HG02938 (cell line): Measurements from ENCODE around the gene BCAS4.
"Not testable (repeated sequence)": the region's sequence is repeated elsewhere in the genome, so short reads cannot be mapped to it uniquely, and the experiment has no call there.

Experiments used
- ATAC-seq: cut with Tn5 transposase; IDR thresholded peaks from one replicate; pipeline ENCODE4 v1.9.1; 2021; ENCODE audit warnings: mild to moderate bottlenecking, moderate library complexity; ENCODE audit not compliant: unreplicated experiment

BCAS4 gene, protein sequence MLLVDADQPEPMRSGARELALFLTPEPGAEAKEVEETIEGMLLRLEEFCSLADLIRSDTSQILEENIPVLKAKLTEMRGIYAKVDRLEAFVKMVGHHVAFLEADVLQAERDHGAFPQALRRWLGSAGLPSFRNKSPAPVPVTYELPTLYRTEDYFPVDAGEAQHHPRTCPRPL

DNA sequence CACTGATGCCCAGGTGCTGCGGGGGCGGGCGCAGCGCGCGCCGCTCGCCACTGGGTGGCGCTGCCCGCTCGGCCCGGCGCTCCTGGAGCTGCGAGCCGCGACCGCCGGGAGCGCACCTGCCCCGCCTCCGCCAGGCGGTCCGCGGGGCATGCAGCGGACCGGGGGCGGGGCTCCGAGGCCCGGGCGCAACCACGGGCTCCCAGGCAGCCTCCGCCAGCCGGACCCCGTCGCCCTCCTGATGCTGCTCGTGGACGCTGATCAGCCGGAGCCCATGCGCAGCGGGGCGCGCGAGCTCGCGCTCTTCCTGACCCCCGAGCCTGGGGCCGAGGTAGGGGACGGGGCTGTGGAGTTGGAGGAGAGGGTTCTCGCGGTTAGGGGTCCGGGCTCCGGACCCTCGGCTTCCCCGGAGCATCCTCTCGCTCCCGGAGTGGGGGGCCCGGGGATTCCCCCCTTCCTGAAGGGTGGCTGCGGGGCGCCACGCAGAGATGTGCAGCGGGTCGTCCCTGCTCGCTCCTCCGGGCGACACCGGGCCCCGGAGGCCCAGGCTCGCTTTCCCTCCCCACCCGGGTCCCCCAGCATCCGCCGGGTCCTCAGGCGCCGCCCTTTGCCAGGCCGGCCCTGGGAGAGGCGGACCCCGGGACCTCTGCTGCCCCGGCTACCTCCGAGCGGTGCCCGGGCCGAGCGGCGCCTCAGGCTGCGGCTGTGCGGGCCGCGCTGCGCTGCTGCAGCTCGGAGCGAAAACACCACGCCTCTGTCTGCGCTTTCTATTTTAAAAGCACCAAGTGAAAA, at the start of gene BCAS4:
Gene BCAS4, plus strand, starts transcription at position 216 of the 789 bp plus-strand sequence. Its CDS starts 23 bp downstream, at position 239.
- ATAC-seq = peak; percentile 38

DNA sequence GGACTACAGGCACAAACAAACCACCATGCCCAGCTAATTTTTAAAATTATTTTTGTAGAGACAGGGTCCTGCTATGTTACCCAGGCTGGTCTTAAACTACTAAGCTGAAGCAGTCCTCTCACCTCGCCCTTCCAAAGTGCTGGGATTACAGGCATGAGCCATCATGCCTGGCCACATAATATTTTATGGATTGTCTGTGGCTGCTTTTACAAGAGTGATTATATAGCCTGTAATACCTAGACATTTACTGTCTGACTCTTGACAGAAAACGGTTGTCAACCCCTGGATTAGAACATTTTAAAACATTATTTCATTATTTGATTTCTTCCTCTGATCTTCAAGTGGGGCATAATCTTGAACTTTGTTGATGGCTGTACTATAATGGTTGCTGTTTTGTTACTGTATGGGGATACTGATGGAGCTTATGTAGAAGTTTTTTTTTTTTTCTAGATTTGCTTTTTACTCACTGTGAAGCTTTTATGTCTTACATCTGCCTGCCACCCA, 49.2 kb upstream of the BCAS4 start:
- no peak for ATAC-seq

GRCh38 chr20:50746138-50746940, 48.5 kb upstream of the BCAS4 start:
- ATAC-seq = no peak

- no peak for ATAC-seq
Observed at GRCh38 chr20:50747275-50747674, 47.6 kb upstream of the BCAS4 start.

DNA sequence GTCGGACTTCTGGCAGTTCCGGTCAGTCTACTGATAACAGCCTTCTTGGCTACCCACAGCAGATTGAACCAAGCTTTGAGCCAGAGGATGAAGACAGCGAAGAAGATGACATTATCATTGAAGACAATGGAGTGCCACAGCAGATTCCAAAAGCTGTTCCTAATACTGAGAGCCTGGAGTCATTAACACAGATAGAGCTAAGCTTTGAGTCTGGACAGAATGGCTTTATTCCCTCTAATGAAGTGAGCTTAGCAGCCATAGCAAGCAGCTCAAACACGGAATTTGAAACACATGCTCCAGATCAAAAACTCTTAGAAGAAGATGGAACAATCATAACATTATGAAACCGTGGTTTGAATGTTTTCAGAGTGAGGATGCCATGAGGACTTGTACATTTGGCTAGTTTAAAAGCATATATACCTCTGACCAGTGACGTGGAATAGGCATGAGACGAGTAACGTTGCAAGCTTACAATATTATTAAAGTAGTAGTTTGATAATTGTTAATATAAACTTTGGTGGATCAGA, 44.7 kb upstream of the BCAS4 start:
- no peak for ATAC-seq

DNA sequence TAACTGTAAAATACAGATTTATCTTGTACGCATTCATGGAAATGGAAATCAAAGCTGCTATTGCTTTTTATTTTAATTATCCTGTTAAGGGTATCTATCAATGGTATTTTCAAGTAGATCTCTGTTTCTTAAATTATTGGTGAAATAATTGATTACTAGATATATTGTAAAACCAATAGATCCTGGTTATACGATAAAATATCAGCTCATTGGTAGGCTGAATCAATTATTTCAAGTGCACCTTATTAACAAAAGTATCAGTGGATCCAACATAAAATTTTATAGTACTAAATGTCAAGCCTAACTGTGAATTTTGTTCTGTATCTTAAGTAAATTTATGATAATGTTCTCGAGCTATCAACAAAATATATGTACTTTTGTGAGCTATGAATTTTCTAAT, 41.7 kb upstream of the BCAS4 start:
- no peak for ATAC-seq

- no peak for ATAC-seq
Observed at GRCh38 chr20:50754420-50754819, 40.4 kb upstream of the BCAS4 start.

DNA sequence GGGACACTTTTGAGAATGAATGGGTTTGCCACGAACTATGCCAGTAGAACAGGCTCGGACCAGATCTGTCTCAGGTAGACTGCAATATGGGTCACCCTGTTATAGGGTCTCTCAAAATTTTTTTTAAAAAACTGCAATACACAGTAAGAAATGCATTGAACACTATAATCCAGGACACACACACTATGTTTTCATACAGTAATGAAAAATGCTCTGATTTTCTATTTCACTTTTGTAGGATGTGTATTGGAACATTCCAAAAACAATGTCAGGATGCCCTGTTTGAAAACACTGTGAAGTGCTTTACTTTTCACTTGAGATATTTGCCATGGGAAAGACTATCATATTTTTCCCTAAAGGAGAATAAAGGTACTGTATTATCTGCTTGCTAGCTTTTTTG, 38.4 kb upstream of the BCAS4 start:
- no peak for ATAC-seq

DNA sequence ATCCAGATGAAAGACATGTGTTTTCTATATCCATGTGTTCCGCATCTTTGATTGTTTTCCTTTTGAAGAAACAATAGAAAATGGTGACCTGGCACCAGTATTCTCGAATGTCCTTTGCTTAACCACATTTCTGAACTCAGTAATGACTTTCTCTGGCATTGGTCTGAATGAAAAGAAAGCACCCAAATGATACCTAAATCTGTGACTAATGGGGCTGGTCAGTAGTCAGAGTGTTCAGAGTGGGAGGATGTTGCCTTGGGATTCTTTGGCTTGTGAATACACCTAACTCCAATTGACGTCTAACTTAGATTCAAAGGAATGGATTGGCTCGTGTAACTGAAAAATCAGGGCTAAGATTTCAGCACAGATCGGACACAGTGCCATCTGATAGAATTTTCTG, 36.4 kb upstream of the BCAS4 start:
- no peak for ATAC-seq

DNA sequence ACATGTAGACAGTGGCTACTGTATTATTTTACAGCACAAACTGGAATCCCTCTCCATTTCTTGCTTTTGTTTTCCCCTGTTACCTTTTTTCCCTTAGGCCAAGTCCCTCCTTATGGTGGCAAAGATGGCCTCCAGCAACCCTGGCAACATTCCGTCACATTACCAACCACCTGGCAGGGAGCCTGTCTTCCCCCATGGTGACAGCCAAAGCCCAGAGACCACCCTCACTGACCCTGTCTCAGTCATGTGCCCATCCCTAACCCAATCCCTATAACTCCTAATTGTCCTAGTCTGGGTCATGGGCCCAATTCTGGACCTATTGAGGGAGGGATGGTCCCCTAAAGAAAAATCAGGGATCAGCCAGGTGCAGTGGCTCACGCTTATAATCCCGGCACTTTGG, 35.9 kb upstream of the BCAS4 start:
- ATAC-seq = no peak

DNA sequence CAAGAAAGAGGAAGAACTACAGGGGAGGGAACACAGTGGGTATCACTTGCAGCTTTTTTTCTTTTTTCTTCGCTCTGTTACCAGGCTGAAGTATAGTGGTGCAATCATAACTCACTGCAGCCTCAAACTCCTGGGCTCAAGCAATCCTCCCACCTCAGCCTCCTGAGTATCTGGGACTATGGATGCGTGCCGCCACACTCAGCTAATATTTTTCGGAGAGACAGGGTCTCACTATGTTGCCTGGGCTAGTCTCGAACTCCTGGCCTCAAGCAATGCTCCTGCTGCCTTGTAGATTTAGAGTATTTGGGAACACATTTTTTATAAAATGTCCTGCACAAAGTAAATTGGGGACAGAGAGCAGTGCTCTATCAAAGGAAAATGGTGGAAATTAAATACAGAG, 35.2 kb upstream of the BCAS4 start:
- no peak for ATAC-seq

GRCh38 chr20:50762045-50762422, 32.8 kb upstream of the BCAS4 start:
- ATAC-seq = no peak

- no peak for ATAC-seq
Observed at GRCh38 chr20:50762435-50763220, 32.2 kb upstream of the BCAS4 start.

DNA sequence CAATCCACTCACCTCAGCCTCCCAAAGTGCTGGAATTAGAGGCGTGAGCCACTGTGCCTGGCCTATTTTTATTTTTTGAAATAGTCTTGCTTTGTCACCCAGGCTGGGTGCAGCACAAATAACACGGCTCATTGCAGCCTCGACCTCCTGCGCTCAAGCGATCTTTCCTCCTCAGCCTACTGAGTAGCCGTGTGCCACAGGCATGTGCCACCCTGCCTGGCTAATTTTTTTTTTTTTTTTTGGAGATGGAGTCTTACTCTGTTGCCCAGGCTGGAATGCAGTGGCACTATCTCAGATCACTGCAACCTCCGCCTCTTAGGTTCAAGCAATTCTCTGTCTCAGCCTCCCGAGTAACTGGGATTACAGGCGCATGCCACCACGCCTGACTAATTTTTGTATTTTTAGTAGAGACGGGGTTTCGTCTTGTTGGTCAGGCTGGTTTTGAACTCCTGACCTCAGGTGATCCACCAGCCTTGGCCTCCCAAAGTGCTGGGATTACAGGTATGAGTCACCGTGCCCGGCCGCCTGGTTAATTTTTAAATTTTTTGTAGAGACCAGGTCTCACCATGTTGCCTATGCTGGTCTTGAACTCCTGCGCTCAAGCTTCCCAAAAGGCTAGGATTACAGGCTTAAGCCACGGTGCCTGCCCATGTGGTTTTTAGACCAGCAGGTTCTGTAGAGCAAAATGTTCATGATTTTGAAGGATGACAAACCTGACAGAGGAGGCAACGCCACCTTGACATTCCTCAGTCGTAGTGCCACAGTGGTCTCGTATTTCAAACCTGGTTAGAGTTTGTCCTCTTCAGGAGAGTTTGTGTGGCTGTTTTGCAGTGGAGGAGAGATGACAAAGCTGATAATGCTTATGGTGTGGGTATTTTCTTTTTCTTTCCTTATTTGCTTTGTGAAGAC, 31.1 kb upstream of the BCAS4 start:
- ATAC-seq = not testable (repeated sequence)

- not testable (repeated sequence) for ATAC-seq
Observed at GRCh38 chr20:50765251-50765650, 29.6 kb upstream of the BCAS4 start.

DNA sequence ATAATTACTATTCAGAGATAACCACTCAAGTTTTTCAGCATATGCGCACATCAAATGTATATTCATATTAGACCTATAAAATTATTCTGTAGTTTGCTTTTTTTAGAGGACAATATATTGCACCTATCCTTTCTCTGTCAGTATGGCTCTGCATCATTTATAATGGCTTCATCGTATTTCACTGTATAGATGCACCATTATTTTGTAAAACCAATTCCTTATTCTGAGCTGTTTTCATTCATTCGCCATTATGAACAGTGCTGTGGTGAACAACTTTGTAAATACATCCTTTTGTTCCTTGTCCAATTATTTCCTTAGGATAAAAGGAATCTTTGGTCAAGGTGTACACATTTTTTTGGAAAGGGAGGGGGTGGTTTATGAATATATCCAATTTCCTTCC, 29.2 kb upstream of the BCAS4 start:
- no peak for ATAC-seq

DNA sequence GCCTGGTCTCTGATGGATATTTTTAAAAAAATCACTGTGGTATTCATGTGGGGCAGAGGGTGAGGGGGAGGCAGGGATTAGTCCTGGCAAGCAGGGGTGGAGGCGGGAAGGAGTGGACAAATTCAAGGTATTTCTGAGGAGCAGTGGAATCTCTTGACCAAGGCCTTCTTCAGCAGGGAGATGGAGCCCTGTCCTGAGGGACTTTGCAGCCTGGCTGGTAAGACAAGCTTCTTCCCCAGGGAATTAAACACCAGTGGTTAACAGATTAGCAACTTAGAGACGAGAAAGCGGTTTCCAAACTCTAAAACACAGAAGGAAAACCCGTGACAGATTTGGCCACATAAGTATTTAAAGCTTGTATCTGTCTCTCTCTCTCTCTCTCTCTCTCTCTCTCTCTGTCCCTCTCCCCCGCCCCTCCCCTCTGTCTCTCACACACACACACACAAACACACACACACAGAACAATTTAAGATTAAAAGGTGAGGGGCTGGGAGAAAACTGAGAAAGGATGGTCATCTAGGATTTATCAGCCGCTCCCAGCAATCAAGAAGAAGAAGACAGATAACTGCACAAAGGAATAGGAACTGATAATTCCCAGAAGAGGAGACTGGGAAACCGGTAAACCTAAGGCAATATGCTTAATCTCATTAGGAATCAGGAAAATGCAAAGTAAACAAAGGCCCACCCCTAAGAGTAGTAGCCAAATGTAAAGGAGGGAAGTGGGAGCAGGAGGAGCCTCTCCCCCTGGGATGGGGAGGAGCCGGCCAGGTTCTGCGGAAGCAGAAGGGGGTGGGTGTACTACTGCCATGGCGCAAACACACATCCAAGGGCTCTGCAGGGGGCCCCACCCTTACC, 27.7 kb upstream of the BCAS4 start:
- not testable (repeated sequence) for ATAC-seq

DNA sequence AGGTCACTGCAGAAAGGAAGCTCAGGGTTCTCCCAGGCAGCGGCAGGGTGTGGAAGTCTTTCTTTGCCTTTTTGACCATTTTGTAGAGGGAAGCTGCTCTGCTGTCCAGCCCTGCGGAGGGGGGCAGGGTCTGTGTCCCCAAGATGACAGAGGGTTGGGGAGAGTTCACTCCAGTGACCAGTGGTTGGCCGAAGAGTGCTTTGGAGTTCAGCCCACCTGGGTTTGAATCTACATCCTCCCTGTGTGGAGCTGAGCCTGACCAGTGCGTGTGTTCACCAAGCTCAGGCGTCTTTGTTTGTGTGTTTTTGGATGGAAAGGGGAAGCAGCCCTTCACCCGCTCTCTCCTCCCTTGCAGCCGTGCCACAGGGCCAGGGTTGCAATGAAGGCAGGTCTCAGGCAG, 25.9 kb upstream of the BCAS4 start:
- not testable (repeated sequence) for ATAC-seq
